Osteoblast (primary cell): ENCODE results near the gene SMCO2. TPM values are rescaled to one million over a fixed set of nuclear protein-coding genes. Genes with fewer than 3 reads are reported as not detected.

Experiments used
- DNase-seq: peaks from one replicate; pipeline ENCODE4 v3.0.0; 2011; ENCODE audit warnings: low spot score, mixed read lengths; ENCODE audit not compliant: insufficient read length; ENCODE audit errors: missing footprints
- H2AFZ ChIP-seq: 2 replicates; pipeline ENCODE4 v1.6.0; 2011; ENCODE audit warnings: mild to moderate bottlenecking, low read length
- H3K27ac ChIP-seq: 2 replicates; pipeline ENCODE4 v1.5.1; 2011; ENCODE audit warnings: mild to moderate bottlenecking, low read depth, low read length, moderate library complexity
- H3K27me3 ChIP-seq: 2 replicates; pipeline ENCODE4 v1.6.0; 2012; ENCODE audit warnings: mild to moderate bottlenecking, control low read depth, inconsistent platforms, low read length, moderate library complexity; ENCODE audit not compliant: insufficient read depth
- H3K36me3 ChIP-seq: 2 replicates; pipeline ENCODE4 v1.5.1; 2011; ENCODE audit warnings: mild to moderate bottlenecking, low read length, control low read depth, moderate library complexity; ENCODE audit not compliant: insufficient read depth
- H3K4me1 ChIP-seq: 2 replicates; pipeline ENCODE4 v1.5.1; 2011; ENCODE audit warnings: mild to moderate bottlenecking, low read length, control low read depth, moderate library complexity; ENCODE audit not compliant: insufficient read depth
- H3K4me2 ChIP-seq: 2 replicates; pipeline ENCODE4 v1.6.0; 2011; ENCODE audit warnings: mild to moderate bottlenecking, low read length; ENCODE audit not compliant: insufficient read depth
- H3K4me3 ChIP-seq: fragments of 200-600 bp; sonication (generic); 3 replicates; pipeline ENCODE4 v1.5.1; 2012; ENCODE audit warnings: mild to moderate bottlenecking, low read length, inconsistent platforms; ENCODE audit not compliant: insufficient read depth
- H3K79me2 ChIP-seq: 2 replicates; pipeline ENCODE4 v1.6.0; 2012; ENCODE audit warnings: mild to moderate bottlenecking, low read length, control low read depth, inconsistent platforms; ENCODE audit not compliant: insufficient read depth
- H3K9me3 ChIP-seq: 2 replicates; pipeline ENCODE4 v1.5.1; 2011; ENCODE audit warnings: low read depth, low read length, control low read depth
- H4K20me1 ChIP-seq: 2 replicates; pipeline ENCODE4 v1.6.0; 2012; ENCODE audit warnings: mild to moderate bottlenecking, low read length, control low read depth; ENCODE audit not compliant: insufficient read depth
- total RNA-seq: library from RNA; depleted of rRNA; stranded (reverse); fragments of >200 nt; gene quantifications from 2 replicates; pipeline ENCODE4 v1.2.3, GENCODE V29; 2012
- TF ChIP-seq, protein P1 (sequence below): IDR thresholded peaks from 2 replicates; pipeline ENCODE4 v1.5.1; 2011; ENCODE audit warnings: mild to moderate bottlenecking, low read depth, low read length, moderate library complexity; ENCODE audit errors: extremely low read depth

The SMCO2 gene
- total RNA-seq, 1 donor: 0.72 TPM

- peak overlapping the region; percentile 82 for H3K4me2 ChIP-seq
- no peak for DNase-seq
- peaks cover 7% of the 10 kb centered on the region for H3K36me3 ChIP-seq
- H3K9me3 ChIP-seq: no peaks in the 10 kb centered on the region
- peak overlapping the region; percentile 44 for H3K4me3 ChIP-seq
- no peaks in the 10 kb centered on the region for H3K27me3 ChIP-seq
- peak overlapping the region; percentile 96 for H3K27ac ChIP-seq
- no peak overlapping the region for H2AFZ ChIP-seq
- peaks cover 92% of the 10 kb centered on the region for H3K79me2 ChIP-seq
- TF ChIP-seq, protein P1, sequence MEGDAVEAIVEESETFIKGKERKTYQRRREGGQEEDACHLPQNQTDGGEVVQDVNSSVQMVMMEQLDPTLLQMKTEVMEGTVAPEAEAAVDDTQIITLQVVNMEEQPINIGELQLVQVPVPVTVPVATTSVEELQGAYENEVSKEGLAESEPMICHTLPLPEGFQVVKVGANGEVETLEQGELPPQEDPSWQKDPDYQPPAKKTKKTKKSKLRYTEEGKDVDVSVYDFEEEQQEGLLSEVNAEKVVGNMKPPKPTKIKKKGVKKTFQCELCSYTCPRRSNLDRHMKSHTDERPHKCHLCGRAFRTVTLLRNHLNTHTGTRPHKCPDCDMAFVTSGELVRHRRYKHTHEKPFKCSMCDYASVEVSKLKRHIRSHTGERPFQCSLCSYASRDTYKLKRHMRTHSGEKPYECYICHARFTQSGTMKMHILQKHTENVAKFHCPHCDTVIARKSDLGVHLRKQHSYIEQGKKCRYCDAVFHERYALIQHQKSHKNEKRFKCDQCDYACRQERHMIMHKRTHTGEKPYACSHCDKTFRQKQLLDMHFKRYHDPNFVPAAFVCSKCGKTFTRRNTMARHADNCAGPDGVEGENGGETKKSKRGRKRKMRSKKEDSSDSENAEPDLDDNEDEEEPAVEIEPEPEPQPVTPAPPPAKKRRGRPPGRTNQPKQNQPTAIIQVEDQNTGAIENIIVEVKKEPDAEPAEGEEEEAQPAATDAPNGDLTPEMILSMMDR: no peak
- H4K20me1 ChIP-seq: peaks cover 4% of the 10 kb centered on the region
- H3K4me1 ChIP-seq: peaks cover 86% of the 10 kb centered on the region
These were observed 103.5 kb downstream of the SMCO2 start for GRCh38 chr12:27549801-27550652.

- peaks cover 4% of the 10 kb centered on the region for H4K20me1 ChIP-seq
- H3K27ac ChIP-seq: peak overlapping the region; percentile 96
- peak overlapping the region; percentile 82 for H3K4me2 ChIP-seq
- no peaks in the 10 kb centered on the region for H3K9me3 ChIP-seq
- peaks cover 7% of the 10 kb centered on the region for H3K36me3 ChIP-seq
- DNase-seq: no peak
- H3K4me3 ChIP-seq: no peak overlapping the region
- peaks cover 92% of the 10 kb centered on the region for H3K79me2 ChIP-seq
- TF ChIP-seq, protein P1: no peak
- H3K4me1 ChIP-seq: peaks cover 88% of the 10 kb centered on the region
- H2AFZ ChIP-seq: no peak overlapping the region
- no peaks in the 10 kb centered on the region for H3K27me3 ChIP-seq
These were observed 104.1 kb downstream of the SMCO2 start for GRCh38 chr12:27550653-27550975.

DNA sequence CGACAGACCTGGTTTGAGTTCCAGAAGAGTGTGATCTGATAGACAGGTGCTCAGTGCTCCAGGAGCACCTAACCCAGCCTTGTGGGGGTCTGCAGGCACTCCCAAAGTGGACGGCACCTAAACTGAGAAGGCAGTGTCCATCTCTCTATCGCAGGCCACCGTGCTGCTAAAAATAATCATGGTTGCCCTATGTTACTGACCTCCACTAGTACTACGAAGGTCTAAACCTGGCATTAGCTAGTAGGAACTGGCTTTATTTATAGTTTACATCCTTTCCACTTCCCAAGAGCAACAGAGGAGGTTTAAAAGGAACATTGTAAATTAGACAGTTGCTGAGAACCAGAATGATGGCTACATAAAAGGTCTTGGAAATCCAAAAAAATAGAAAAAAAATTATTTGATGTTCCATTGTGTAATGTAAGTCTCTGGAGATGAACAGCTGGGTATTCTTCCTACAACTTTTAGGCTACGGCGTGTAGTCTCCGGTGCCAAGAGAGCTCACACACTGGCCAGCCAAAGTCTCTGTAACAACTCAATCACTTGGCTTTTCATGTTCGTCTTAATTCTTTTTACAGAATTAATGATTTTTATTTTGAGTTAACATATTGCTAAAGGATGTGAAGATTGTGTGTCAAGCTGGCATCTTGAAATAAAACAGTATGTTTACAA lies 104.8 kb downstream of the SMCO2 start:
- peaks cover 3% of the 10 kb centered on the region for H3K36me3 ChIP-seq
- H3K27me3 ChIP-seq: no peaks in the 10 kb centered on the region
- no peak overlapping the region for H2AFZ ChIP-seq
- TF ChIP-seq, protein P1: no peak
- DNase-seq: no peak
- H3K4me3 ChIP-seq: no peak overlapping the region
- peaks cover 88% of the 10 kb centered on the region for H3K4me1 ChIP-seq
- peak overlapping the region; percentile 16 for H3K4me2 ChIP-seq
- H3K9me3 ChIP-seq: no peaks in the 10 kb centered on the region
- H3K79me2 ChIP-seq: peaks cover 92% of the 10 kb centered on the region
- peak overlapping the region; percentile 96 for H3K27ac ChIP-seq
- no peaks in the 10 kb centered on the region for H4K20me1 ChIP-seq

Other genes starting within 250 kb of the SMCO2 start
- gene STK38L, start 202.4 kb upstream of the SMCO2 start, total RNA-seq: 64.8 and 68.8 TPM in 2 replicates
- gene BMAL2, start 113.9 kb upstream of the SMCO2 start, total RNA-seq: 18.3 and 21.7 TPM in 2 replicates
- gene PPFIBP1, start 77.5 kb downstream of the SMCO2 start, total RNA-seq: 166 and 179 TPM in 2 replicates
- gene REP15, start 249.7 kb downstream of the SMCO2 start, total RNA-seq: 3.5 and 4.0 TPM in 2 replicates